Neural crest cell (in vitro differentiated cells): ENCODE results near the gene OSBPL2. TPM values are rescaled to one million over a fixed set of nuclear protein-coding genes. Genes with fewer than 3 reads are reported as not detected.
A peak's percentile ranks its signal among the peaks of the same experiment; 100 is the strongest.

Experiments used
- DNase-seq: peaks from one replicate; pipeline ENCODE4 v3.0.0; 2021; ENCODE audit warnings: low read depth, mixed read lengths, low spot score
- H3K27ac Mint-ChIP-seq: one replicate; pipeline ENCODE4 v1.8.0; 2021; ENCODE audit warnings: mild to moderate bottlenecking, mixed read lengths; ENCODE audit not compliant: unreplicated experiment
- H3K27me3 Mint-ChIP-seq: 2 replicates; pipeline ENCODE4 v1.8.0; 2021; ENCODE audit warnings: low read depth, mild to moderate bottlenecking, mixed read lengths
- H3K36me3 Mint-ChIP-seq: 2 replicates; pipeline ENCODE4 v1.8.0; 2021; ENCODE audit warnings: low read depth, mild to moderate bottlenecking, mixed read lengths
- H3K4me1 Mint-ChIP-seq: 2 replicates; pipeline ENCODE4 v1.8.0; 2021; ENCODE audit warnings: mixed read lengths
- H3K4me3 Mint-ChIP-seq: one replicate; pipeline ENCODE4 v1.8.0; 2021; ENCODE audit warnings: mild to moderate bottlenecking, mixed read lengths
- H3K9me3 Mint-ChIP-seq: 2 replicates; pipeline ENCODE4 v1.8.0; 2021; ENCODE audit warnings: mixed read lengths
- total RNA-seq: library from RNA; stranded (reverse); gene quantifications from 2 replicates; pipeline ENCODE4 v1.2.1, GENCODE V29; 2021
- TF ChIP-seq, protein P1 (sequence below): fragments of 200-600 bp; sonication (generic); conservative IDR thresholded peaks from 2 replicates; pipeline ENCODE4 v1.5.0; 2021; ENCODE audit warnings: antibody characterized with exemption, mild to moderate bottlenecking

Gene OSBPL2
- total RNA-seq, 1 donor from 2014 or later, result 33.1 TPM

DNA sequence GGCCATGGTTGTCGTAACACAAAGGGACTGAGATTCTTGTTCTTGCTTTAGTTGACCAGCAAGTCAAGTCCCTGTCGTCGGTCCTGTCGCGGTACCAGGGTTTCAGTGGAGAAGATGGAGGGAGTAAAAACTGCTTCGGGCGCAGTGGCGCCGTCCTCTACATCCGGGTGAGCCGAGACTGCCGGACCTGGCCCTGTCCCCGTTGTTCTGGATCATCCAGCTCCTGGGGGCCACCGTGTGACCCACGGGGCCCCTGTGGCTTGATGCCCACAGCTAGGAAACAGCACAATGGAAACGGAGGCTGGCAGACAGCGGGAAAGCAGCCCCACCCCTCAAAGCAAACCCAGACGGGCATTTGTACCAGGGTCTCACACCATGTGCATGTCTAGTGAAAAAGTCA, 40.5 kb upstream of the OSBPL2 start:
- no peak overlapping the region for H3K4me3 Mint-ChIP-seq
- H3K27me3 Mint-ChIP-seq, result no peaks in the 10 kb centered on the region
- H3K36me3 Mint-ChIP-seq, result peaks cover 15% of the 10 kb centered on the region

DNA sequence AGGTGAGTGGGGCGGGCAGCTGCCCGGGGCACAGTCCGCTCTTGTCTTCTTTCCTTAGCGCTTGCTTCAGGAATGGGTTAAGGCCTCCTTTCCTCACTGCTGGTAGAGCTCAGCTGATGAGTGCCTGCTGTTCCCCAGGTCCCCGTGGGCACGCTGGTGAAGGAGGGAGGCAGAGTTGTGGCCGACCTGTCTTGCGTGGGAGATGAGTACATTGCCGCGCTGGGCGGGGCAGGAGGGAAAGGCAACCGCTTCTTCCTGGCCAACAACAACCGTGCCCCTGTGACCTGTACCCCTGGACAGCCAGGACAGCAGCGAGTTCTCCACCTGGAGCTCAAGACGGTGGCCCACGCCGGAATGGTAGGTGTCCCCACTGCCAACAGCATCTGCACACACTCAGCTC, 39.8 kb upstream of the OSBPL2 start:
- no peak for DNase-seq
- H3K36me3 Mint-ChIP-seq, result peaks cover 15% of the 10 kb centered on the region
- no peak overlapping the region for H3K4me3 Mint-ChIP-seq
- H3K27ac Mint-ChIP-seq, result no peak overlapping the region
- no peaks in the 10 kb centered on the region for H3K9me3 Mint-ChIP-seq
- H3K27me3 Mint-ChIP-seq, result no peaks in the 10 kb centered on the region
- TF ChIP-seq, protein P1, sequence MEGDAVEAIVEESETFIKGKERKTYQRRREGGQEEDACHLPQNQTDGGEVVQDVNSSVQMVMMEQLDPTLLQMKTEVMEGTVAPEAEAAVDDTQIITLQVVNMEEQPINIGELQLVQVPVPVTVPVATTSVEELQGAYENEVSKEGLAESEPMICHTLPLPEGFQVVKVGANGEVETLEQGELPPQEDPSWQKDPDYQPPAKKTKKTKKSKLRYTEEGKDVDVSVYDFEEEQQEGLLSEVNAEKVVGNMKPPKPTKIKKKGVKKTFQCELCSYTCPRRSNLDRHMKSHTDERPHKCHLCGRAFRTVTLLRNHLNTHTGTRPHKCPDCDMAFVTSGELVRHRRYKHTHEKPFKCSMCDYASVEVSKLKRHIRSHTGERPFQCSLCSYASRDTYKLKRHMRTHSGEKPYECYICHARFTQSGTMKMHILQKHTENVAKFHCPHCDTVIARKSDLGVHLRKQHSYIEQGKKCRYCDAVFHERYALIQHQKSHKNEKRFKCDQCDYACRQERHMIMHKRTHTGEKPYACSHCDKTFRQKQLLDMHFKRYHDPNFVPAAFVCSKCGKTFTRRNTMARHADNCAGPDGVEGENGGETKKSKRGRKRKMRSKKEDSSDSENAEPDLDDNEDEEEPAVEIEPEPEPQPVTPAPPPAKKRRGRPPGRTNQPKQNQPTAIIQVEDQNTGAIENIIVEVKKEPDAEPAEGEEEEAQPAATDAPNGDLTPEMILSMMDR, result no peak
- H3K4me1 Mint-ChIP-seq, result peaks cover 8% of the 10 kb centered on the region

More for the DNA sequence above, 40.5 kb upstream of the OSBPL2 start:
- no peaks in the 10 kb centered on the region for H3K9me3 Mint-ChIP-seq
- H3K4me1 Mint-ChIP-seq, result peaks cover 8% of the 10 kb centered on the region
- DNase-seq, result no peak
- H3K27ac Mint-ChIP-seq, result peak overlapping the region; percentile 29
- TF ChIP-seq, protein P1, result no peak

DNA sequence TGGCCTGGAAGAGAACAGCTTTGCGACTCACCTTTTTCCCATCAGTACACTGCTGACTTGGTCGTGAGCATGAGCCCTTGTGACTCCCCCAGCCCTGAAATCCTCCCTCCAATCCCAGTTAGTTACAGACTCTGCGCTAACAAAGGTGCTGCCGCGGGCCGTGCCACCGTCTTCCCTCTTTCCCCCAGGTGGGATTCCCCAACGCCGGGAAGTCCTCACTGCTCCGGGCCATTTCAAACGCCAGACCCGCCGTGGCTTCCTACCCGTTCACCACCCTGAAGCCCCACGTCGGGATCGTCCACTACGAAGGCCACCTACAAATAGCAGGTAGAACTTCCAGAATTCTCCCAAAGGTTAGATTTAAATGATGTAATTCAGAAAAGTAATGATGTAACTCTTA, 39.4 kb upstream of the OSBPL2 start:
- TF ChIP-seq, protein P1, result no peak
- Mint-ChIP-seq H3K9me3 (no peaks in the 10 kb centered on the region), H3K27me3 (no peaks in the 10 kb centered on the region), H3K36me3 (peaks cover 15% of the 10 kb centered on the region), H3K4me1 (peaks cover 8% of the 10 kb centered on the region), H3K4me3 (no peak overlapping the region), H3K27ac (no peak overlapping the region)
- no peak for DNase-seq

DNA sequence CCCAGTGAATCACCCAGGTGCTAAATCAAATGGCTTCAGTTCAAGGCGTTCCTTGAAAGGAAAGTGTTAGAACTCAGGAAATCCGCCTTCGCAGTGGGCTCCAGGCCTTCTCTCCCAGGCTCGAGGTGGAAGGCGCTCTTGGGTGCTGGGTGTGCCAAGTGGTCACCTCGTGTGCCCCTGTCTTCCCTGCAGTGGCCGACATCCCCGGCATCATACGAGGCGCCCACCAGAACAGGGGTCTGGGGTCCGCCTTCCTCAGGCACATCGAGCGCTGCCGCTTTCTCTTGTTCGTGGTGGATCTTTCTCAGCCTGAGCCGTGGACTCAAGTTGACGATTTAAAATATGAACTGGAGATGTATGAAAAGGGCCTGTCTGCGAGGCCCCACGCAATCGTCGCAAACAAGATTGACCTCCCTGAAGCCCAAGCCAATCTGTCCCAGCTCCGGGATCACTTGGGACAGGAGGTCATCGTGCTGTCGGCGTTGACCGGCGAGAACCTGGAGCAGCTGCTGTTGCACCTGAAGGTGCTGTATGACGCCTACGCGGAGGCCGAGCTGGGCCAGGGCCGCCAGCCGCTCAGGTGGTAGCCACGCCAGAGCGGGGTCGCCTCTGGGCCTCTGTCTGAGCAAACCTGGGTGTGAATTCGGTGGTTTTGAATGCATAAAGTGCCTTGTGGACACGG, 37.7 kb upstream of the OSBPL2 start:
- Mint-ChIP-seq H3K9me3 (no peaks in the 10 kb centered on the region), H3K4me1 (peaks cover 8% of the 10 kb centered on the region), H3K27ac (no peak overlapping the region), H3K4me3 (no peak overlapping the region), H3K36me3 (peaks cover 15% of the 10 kb centered on the region), H3K27me3 (no peaks in the 10 kb centered on the region)
- TF ChIP-seq, protein P1, result no peak
- DNase-seq, result no peak

DNA sequence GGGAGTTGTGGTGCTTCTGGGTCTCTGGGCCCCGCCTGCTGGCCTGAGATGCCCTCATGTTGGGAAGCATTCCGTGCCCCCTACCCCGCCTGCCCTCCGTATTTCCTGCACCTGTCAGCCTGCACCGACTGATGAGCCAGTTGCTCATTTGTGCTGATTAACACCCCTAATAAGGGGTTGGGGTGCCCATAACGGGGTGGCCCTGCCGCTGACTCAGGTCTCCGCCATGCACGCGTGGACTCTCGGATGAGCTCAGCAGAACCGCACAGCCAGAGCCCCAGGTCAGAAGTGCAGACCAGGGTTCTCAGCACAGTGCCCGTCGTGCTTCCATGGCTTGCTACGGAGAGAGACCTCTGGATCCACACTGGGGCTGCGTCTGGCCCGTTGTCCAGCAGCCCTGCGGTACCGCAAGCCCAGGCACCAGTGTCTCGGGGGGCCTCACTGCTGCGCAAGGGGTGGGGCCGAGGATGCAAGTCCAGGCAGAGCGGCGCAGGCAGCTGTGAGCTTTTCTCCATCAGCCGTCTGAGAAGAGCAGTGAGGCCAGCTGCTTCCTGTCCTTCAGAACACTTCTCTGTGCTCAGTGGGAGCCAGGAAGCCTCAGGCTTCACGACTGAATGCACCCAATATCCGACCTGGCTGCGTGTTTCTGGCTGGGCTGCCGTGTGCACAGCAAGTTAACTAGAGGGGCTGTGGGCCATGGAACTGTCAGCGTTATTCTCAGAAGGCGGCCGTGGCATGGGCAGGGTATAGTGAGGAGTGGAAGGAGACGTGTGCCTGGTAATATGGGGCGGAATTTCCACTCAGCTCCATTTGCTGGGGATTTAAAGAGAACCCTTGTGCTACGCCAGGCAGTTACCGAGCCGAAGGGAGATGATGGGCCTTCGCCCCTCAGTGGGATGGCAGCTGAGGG, 36.9 kb upstream of the OSBPL2 start:
- no peaks in the 10 kb centered on the region for H3K27me3 Mint-ChIP-seq
- TF ChIP-seq, protein P1, result no peak
- no peaks in the 10 kb centered on the region for H3K9me3 Mint-ChIP-seq
- peaks cover 8% of the 10 kb centered on the region for H3K4me1 Mint-ChIP-seq
- DNase-seq, result no peak
- H3K36me3 Mint-ChIP-seq, result peaks cover 15% of the 10 kb centered on the region
- H3K4me3 Mint-ChIP-seq, result no peak overlapping the region
- no peak overlapping the region for H3K27ac Mint-ChIP-seq
